OCI-LY7 (cell line): ENCODE data around the gene CACNA1H. TPM values are rescaled to one million over a fixed set of nuclear protein-coding genes. Genes with fewer than 3 reads are reported as not detected.

Experiments used
- BruUV-seq: library from RNA; stranded (reverse); fragments of 400-500 nt; replicated peaks from 2 replicates; lab custom pipeline; 2021; lab: Mats Ljungman, UMichigan
- CTCF ChIA-PET: fragments of 300-600 bp; sonication (Branson Sonifier 250); formaldehyde crosslinking; loops from one replicate; lab custom pipeline; 2022; ENCODE audit warnings: antibody characterized with exemption; ENCODE audit not compliant: unreplicated experiment; lab: Charles Lee
- POLR2A ChIA-PET: fragments of 300-600 bp; sonication (Branson Sonifier 250); formaldehyde crosslinking; loops from one replicate; lab custom pipeline; 2022; ENCODE audit warnings: antibody characterized with exemption; lab: Charles Lee
- DNase-seq: peaks from one replicate; pipeline ENCODE4 v3.0.0-alpha.2; 2015; ENCODE audit warnings: low spot score
- H2AFZ ChIP-seq: fragments of 200-600 bp; sonication (generic), shearing (Covaris generic); 2 replicates; pipeline ENCODE4 v1.6.1; 2014; ENCODE audit warnings: mild to moderate bottlenecking, antibody characterized with exemption, low read length, moderate library complexity
- H3K27ac ChIP-seq: fragments of 200-600 bp; sonication (generic); 2 replicates; pipeline ENCODE4 v1.5.1; 2014; ENCODE audit warnings: mixed run types, low read depth, mild to moderate bottlenecking, moderate library complexity, low read length, inconsistent platforms; ENCODE audit not compliant: poor library complexity, severe bottlenecking
- H3K36me3 ChIP-seq: fragments of 200-600 bp; sonication (generic); 2 replicates; pipeline ENCODE4 v1.6.1; 2014; ENCODE audit warnings: mild to moderate bottlenecking, antibody characterized with exemption, low read length, moderate library complexity, mixed read lengths; ENCODE audit not compliant: insufficient read depth
- H3K4me1 ChIP-seq: fragments of 200-600 bp; sonication (generic); 2 replicates; pipeline ENCODE4 v1.5.1; 2014; ENCODE audit warnings: mild to moderate bottlenecking, low read length; ENCODE audit not compliant: insufficient read depth, poor library complexity, severe bottlenecking
- H3K4me2 ChIP-seq: fragments of 200-600 bp; sonication (generic); 2 replicates; pipeline ENCODE4 v1.6.1; 2014; ENCODE audit warnings: mild to moderate bottlenecking, low read length
- H3K4me3 ChIP-seq: fragments of 200-600 bp; sonication (generic); 2 replicates; pipeline ENCODE4 v1.5.1; 2014; ENCODE audit warnings: mild to moderate bottlenecking, low read depth, low read length; ENCODE audit not compliant: poor library complexity, severe bottlenecking
- H3K79me2 ChIP-seq: fragments of 200-600 bp; sonication (generic); 2 replicates; pipeline ENCODE4 v1.6.1; 2016; ENCODE audit warnings: low read depth, mild to moderate bottlenecking, low read length, moderate library complexity, mixed read lengths; ENCODE audit not compliant: insufficient read depth
- H3K9me2 ChIP-seq: fragments of 200-600 bp; sonication (generic); 2 replicates; pipeline ENCODE4 v1.6.1; 2016; ENCODE audit warnings: mild to moderate bottlenecking, low read length, mixed read lengths; ENCODE audit not compliant: insufficient read depth
- H3K9me3 ChIP-seq: fragments of 200-600 bp; sonication (generic); 2 replicates; pipeline ENCODE4 v1.6.1; 2014; ENCODE audit warnings: mild to moderate bottlenecking, mixed run types, low read length, mixed read lengths
- H4K20me1 ChIP-seq: fragments of 200-600 bp; sonication (generic); 2 replicates; pipeline ENCODE4 v1.6.1; 2014; ENCODE audit warnings: mild to moderate bottlenecking, antibody characterized with exemption, low read length, moderate library complexity, mixed read lengths; ENCODE audit not compliant: insufficient read depth
- EZH2phosphoT487 ChIP-seq: fragments of 200-600 bp; sonication (generic); IDR thresholded peaks from 2 replicates; pipeline ENCODE4 v1.6.1; 2018; ENCODE audit warnings: low read depth, borderline replicate concordance, mild to moderate bottlenecking, mixed run types, antibody characterized with exemption, low read length, moderate library complexity, mixed read lengths
- intact Hi-C: fragments of 100-400 bp; cut with micrococcal nuclease; formaldehyde crosslinking; loops from one replicate; pipeline ENCODE4 v1.10.0; 2022; ENCODE audit not compliant: unreplicated experiment
- total RNA-seq, 2 experiments: library from RNA; depleted of rRNA in 1 of 2; stranded (reverse); fragments of >200 nt in 1 of 2; shearing (Covaris generic) in 1 of 2; gene quantifications; 2 replicates each; pipeline ENCODE4 v1.2.3, GENCODE V29; 2014 to 2022
- TF ChIP-seq, protein P1 (sequence below): fragments of 200-600 bp; sonication (generic); conservative IDR thresholded peaks from 2 replicates; pipeline ENCODE4 v1.5.1; 2014; ENCODE audit warnings: mild to moderate bottlenecking, antibody characterized with exemption, low read length, moderate library complexity, mixed read lengths

CACNA1H gene
- total RNA-seq, 2 experiments from 2014 or later = not detected

GRCh38 chr16:1120577-1120941, 32.3 kb upstream of the CACNA1H start:
- Histone ChIP-seq H3K9me2 (no peaks in the 10 kb centered on the region), H2AFZ (no peak overlapping the region), H3K4me3 (peak overlapping the region; percentile 18), H3K4me1 (peaks cover 15% of the 10 kb centered on the region), H3K79me2 (no peaks in the 10 kb centered on the region), H4K20me1 (no peaks in the 10 kb centered on the region), H3K36me3 (no peaks in the 10 kb centered on the region), H3K9me3 (no peaks in the 10 kb centered on the region), H3K27ac (no peak overlapping the region), H3K4me2 (peak overlapping the region; percentile 61)
- TF ChIP-seq, protein P1, sequence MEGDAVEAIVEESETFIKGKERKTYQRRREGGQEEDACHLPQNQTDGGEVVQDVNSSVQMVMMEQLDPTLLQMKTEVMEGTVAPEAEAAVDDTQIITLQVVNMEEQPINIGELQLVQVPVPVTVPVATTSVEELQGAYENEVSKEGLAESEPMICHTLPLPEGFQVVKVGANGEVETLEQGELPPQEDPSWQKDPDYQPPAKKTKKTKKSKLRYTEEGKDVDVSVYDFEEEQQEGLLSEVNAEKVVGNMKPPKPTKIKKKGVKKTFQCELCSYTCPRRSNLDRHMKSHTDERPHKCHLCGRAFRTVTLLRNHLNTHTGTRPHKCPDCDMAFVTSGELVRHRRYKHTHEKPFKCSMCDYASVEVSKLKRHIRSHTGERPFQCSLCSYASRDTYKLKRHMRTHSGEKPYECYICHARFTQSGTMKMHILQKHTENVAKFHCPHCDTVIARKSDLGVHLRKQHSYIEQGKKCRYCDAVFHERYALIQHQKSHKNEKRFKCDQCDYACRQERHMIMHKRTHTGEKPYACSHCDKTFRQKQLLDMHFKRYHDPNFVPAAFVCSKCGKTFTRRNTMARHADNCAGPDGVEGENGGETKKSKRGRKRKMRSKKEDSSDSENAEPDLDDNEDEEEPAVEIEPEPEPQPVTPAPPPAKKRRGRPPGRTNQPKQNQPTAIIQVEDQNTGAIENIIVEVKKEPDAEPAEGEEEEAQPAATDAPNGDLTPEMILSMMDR = no peak
- no peak for TF ChIP-seq EZH2phosphoT487
- BruUV-seq = no TSS peak
- CTCF ChIA-PET = no interaction called here
- POLR2A ChIA-PET = no interaction called here
- intact Hi-C loops = no loop called here
- no peak for DNase-seq

- Histone ChIP-seq H2AFZ (no peak overlapping the region), H3K4me3 (no peak overlapping the region), H3K27ac (no peak overlapping the region), H4K20me1 (no peaks in the 10 kb centered on the region), H3K9me3 (no peaks in the 10 kb centered on the region), H3K4me2 (peak overlapping the region; percentile 61; the same call in 1 of the 2 replicates), H3K9me2 (no peaks in the 10 kb centered on the region), H3K36me3 (no peaks in the 10 kb centered on the region), H3K4me1 (peaks cover 15% of the 10 kb centered on the region), H3K79me2 (no peaks in the 10 kb centered on the region)
- DNase-seq = no peak
- BruUV-seq = no TSS peak
- CTCF ChIA-PET = no interaction called here
- TF ChIP-seq, protein P1 = no peak
- TF ChIP-seq EZH2phosphoT487 = no peak
- POLR2A ChIA-PET = no interaction called here
- intact Hi-C loops = no loop called here
Observed at GRCh38 chr16:1121009-1121408, 31.9 kb upstream of the CACNA1H start.

- H3K27ac ChIP-seq = no peak overlapping the region
- H3K9me2 ChIP-seq = no peaks in the 10 kb centered on the region
- intact Hi-C loops = no loop called here
- no TSS peak for BruUV-seq
- ChIA-PET CTCF (interaction anchor here (0.5 kb wide), 1 partner anchor 89 kb away, joined by 3 read pairs; no protein-coding TSS in a partner anchor), POLR2A (no interaction called here)
- TF ChIP-seq EZH2phosphoT487 = no peak
- TF ChIP-seq, protein P1 = no peak
- H2AFZ ChIP-seq = no peak overlapping the region
- H3K9me3 ChIP-seq = no peaks in the 10 kb centered on the region
- H3K36me3 ChIP-seq = no peaks in the 10 kb centered on the region
- DNase-seq = no peak
- H3K4me3 ChIP-seq = no peak overlapping the region
- H3K4me2 ChIP-seq = no peak overlapping the region
- no peaks in the 10 kb centered on the region for H3K79me2 ChIP-seq
- H3K4me1 ChIP-seq = peaks cover 15% of the 10 kb centered on the region
- H4K20me1 ChIP-seq = no peaks in the 10 kb centered on the region
Observed at GRCh38 chr16:1121601-1122397, 31.1 kb upstream of the CACNA1H start.
